Measurements from ENCODE around the gene TPPP2.

- TF ChIP-seq POLR2A (IDR thresholded peaks at IDR 0.05) (no peak), EP300 (IDR thresholded peaks at IDR 0.05) (no peak), POLR2AphosphoS5 (IDR thresholded peaks at IDR 0.05) (no peak)
- TF ChIP-seq, protein P1, sequence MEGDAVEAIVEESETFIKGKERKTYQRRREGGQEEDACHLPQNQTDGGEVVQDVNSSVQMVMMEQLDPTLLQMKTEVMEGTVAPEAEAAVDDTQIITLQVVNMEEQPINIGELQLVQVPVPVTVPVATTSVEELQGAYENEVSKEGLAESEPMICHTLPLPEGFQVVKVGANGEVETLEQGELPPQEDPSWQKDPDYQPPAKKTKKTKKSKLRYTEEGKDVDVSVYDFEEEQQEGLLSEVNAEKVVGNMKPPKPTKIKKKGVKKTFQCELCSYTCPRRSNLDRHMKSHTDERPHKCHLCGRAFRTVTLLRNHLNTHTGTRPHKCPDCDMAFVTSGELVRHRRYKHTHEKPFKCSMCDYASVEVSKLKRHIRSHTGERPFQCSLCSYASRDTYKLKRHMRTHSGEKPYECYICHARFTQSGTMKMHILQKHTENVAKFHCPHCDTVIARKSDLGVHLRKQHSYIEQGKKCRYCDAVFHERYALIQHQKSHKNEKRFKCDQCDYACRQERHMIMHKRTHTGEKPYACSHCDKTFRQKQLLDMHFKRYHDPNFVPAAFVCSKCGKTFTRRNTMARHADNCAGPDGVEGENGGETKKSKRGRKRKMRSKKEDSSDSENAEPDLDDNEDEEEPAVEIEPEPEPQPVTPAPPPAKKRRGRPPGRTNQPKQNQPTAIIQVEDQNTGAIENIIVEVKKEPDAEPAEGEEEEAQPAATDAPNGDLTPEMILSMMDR (IDR thresholded peaks at IDR 0.05): no peak
Observed at GRCh38 chr14:20997564-20997963, 32.5 kb upstream of the TPPP2 start.
